Body of pancreas (tissue), 4 donors: ENCODE results near the gene NMNAT3. TPM values are rescaled to one million over a fixed set of nuclear protein-coding genes. Genes with fewer than 3 reads are reported as not detected.

Experiments
- ATAC-seq: fragments of 150-250 bp; one replicate; pipeline ENCODE4 v1.9.1; 2016
- DNase-seq, 4 donors: peaks; one replicate each; pipeline ENCODE4 v3.0.0-alpha.2; 2019
- H3K27ac ChIP-seq, 4 donors: fragments of 200-600 bp; sonication (generic); 1 replicate in 3 of 4; 2 replicates in 1 of 4; pipeline versions ENCODE4 v1.5.1 to v1.6.1; 2016 to 2019; ENCODE audit warnings: mild to moderate bottlenecking in 1 of 4, mixed read lengths in 1 of 4, moderate library complexity in 1 of 4
- H3K27me3 ChIP-seq, 2 donors: fragments of 200-600 bp; sonication (generic); one replicate each; pipeline ENCODE4 v1.6.0; 2016; ENCODE audit warnings: mild to moderate bottlenecking in 1 of 2
- H3K36me3 ChIP-seq, 2 donors: fragments of 200-600 bp; sonication (generic); replicated peaks in 1 of 2; 2 replicates each; pipeline ENCODE4 v1.5.1; 2016; ENCODE audit warnings: low read depth in 2 of 2; ENCODE audit not compliant: insufficient read depth in 1 of 2
- H3K4me1 ChIP-seq: fragments of 200-600 bp; sonication (generic); one replicate; pipeline ENCODE4 v1.6.0; 2016
- H3K4me3 ChIP-seq, 2 donors: fragments of 200-600 bp; sonication (generic); 1 replicate in 1 of 2; 2 replicates in 1 of 2; pipeline ENCODE4 v1.5.1; 2016 to 2019
- H3K9me3 ChIP-seq, 3 donors: fragments of 200-600 bp; sonication (generic); 1 replicate in 2 of 3; 2 replicates in 1 of 3; pipeline ENCODE4 v1.5.1; 2016
- CTCF ChIP-seq, 7 experiments: fragments of 450-650 bp in 4 of 7; fragments of 200-600 bp in 3 of 7; sonication (generic) in 3 of 7; IDR thresholded peaks; one replicate each; pipeline ENCODE4 v1.5.1; 2016 to 2019; ENCODE audit warnings: antibody characterized with exemption in 7 of 7
- POLR2A ChIP-seq, 3 donors: fragments of 450-650 bp; IDR thresholded peaks; one replicate each; pipeline ENCODE4 v1.6.1; 2016; ENCODE audit warnings: antibody characterized with exemption in 3 of 3, mild to moderate bottlenecking in 2 of 3
- WGBS, 2 donors: methylation state at CpG; one replicate each; pipeline ENCODE4 v1.1.5; 2017; 5-methylcytosine and 5-hydroxymethylcytosine counted together
- intact Hi-C: fragments of 100-400 bp; cut with DNase I; formaldehyde crosslinking; loops from one replicate; pipeline ENCODE4 v1.15.1; 2023
- total RNA-seq, 2 donors: library from RNA; depleted of rRNA; stranded (reverse); fragments of >200 nt; gene quantifications; one replicate each; pipeline ENCODE4 v1.1.0, GENCODE V29; 2016

NMNAT3 gene
- total RNA-seq, 2 donors from 2014 or later, result 5.7 to 12.9 TPM

GRCh38 chr3:139679220-139679775 is 1.5 kb upstream of the NMNAT3 start:
- Histone ChIP-seq H3K4me1 (peaks cover 16% of the 10 kb centered on the region), H3K27ac (no peak overlapping the region), H3K27me3 (no peaks in the 10 kb centered on the region), H3K9me3 (no peaks in the 10 kb centered on the region), H3K4me3 (no peak overlapping the region), H3K36me3 (no peaks in the 10 kb centered on the region)
- intact Hi-C loops, result no loop called here
- DNase-seq, result no peak
- TF ChIP-seq CTCF (IDR thresholded peaks at IDR 0.05) (no peak), POLR2A (IDR thresholded peaks at IDR 0.05) (no peak)
- ATAC-seq, result no peak
- WGBS, 2 donors, result 81% methylated on average over 5 of the region's 5 CpGs

- H3K36me3 ChIP-seq, result no peaks in the 10 kb centered on the region
- TF ChIP-seq POLR2A (IDR thresholded peaks at IDR 0.05) (no peak), CTCF (IDR thresholded peaks at IDR 0.05) (no peak)
- no peaks in the 10 kb centered on the region for H3K9me3 ChIP-seq
- intact Hi-C loops, result no loop called here
- no peaks in the 10 kb centered on the region for H3K27me3 ChIP-seq
- peak overlapping the region; percentile 40 to 74 for H3K4me3 ChIP-seq
- H3K4me1 ChIP-seq, result peaks cover 16% of the 10 kb centered on the region
- H3K27ac ChIP-seq, result peak overlapping the region in 3 of 4 donors; percentile 80 to 93 (median 84)
- 34 to 46% methylated on average over 10 of the region's 10 CpGs for WGBS, 2 donors
- DNase-seq (no peak), ATAC-seq (no peak)
These were observed 962 bp downstream of the NMNAT3 start for GRCh38 chr3:139676632-139677387.

GRCh38 chr3:139676108-139676507 is 1.7 kb downstream of the NMNAT3 start:
- ATAC-seq (no peak), DNase-seq (no peak)
- 75 to 86% methylated on average over 1 of the region's 1 CpG for WGBS, 2 donors
- Histone ChIP-seq H3K36me3 (no peaks in the 10 kb centered on the region), H3K27me3 (no peaks in the 10 kb centered on the region), H3K4me3 (no peak overlapping the region), H3K4me1 (peaks cover 16% of the 10 kb centered on the region), H3K27ac (no peak overlapping the region), H3K9me3 (no peaks in the 10 kb centered on the region)
- intact Hi-C loops, result no loop called here
- TF ChIP-seq POLR2A (IDR thresholded peaks at IDR 0.05) (no peak), CTCF (IDR thresholded peaks at IDR 0.05) (no peak)

- DNase-seq, result no peak
- WGBS, 2 donors, result 93 to 98% methylated on average over 2 of the region's 2 CpGs
- no peaks in the 10 kb centered on the region for H3K9me3 ChIP-seq
- peaks cover 16% of the 10 kb centered on the region for H3K4me1 ChIP-seq
- no peak overlapping the region for H3K27ac ChIP-seq
- TF ChIP-seq CTCF (IDR thresholded peaks at IDR 0.05) (no peak), POLR2A (IDR thresholded peaks at IDR 0.05) (no peak)
- intact Hi-C loops, result no loop called here
- H3K27me3 ChIP-seq, result no peaks in the 10 kb centered on the region
- no peak for ATAC-seq
- H3K4me3 ChIP-seq, result no peak overlapping the region
- H3K36me3 ChIP-seq, result no peaks in the 10 kb centered on the region
These were observed 2.4 kb downstream of the NMNAT3 start for GRCh38 chr3:139675327-139675726.
